ENCODE data around the gene RALGPS2. TPM values are rescaled to one million over a fixed set of nuclear protein-coding genes. Genes with fewer than 3 reads are reported as not detected.

The RALGPS2 gene
- polyA plus RNA-seq, 1 of the 3 experiments (the other 2 are of a cell fraction) = 5.1 TPM

DNA sequence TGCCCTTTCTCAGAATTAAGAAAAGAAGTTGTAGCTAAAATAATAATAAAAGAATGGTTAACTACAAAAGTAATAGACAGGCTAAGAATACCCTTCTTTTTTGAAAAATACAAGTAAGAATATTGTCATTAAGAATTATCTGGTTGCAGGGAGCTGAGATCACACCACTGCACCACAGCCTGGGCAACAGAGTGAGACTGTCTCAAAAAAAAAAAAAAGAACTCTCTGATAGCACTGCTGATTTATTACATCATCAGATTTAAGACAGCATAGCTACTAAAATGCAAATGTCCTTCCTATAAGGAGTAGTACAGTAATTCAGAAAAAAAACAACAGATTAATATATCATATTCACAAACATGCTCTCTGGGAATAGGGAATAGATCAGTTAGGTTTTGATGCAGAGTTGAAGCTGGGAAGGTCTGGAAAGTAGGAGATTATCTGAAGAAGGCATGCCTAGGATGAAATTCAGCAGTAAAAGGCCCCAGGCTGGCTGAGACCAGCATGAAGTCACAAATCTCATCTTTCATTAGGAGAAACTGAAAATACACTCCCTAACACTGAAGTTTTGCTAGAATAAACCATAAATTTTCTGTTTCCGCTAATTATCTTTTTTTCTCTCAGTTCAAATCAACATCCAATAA is 176.6 kb downstream of the RALGPS2 start:
- Histone ChIP-seq H3F3A (replicated peaks; ENCODE audit: insufficient read depth) (no peaks in the 10 kb centered on the region), H2AFZ (ENCODE audit: low read depth) (no peak overlapping the region), H3K4me2 (no peak overlapping the region), H3K4me3 (ENCODE audit: low read depth in 2 of 2, low read length in 1 of 2) (no peak overlapping the region), H3K4me1 (ENCODE audit: control insufficient read depth in 1 of 2, insufficient read depth in 2 of 2, low read depth in 1 of 2, low read length in 1 of 2) (no peaks in the 10 kb centered on the region; a peak in 1 of 4 replicates), H4K20me1 (ENCODE audit: insufficient read depth) (no peaks in the 10 kb centered on the region), H3K36me3 (replicated peaks in 1 of 2; ENCODE audit: control insufficient read depth in 1 of 2, insufficient read depth in 2 of 2, low read length in 1 of 2) (peaks cover 25 to 30% of the 10 kb centered on the region in 2 experiments), H3K27me3 (ENCODE audit: insufficient read depth) (no peaks in the 10 kb centered on the region), H3K79me2 (ENCODE audit: insufficient read depth) (no peaks in the 10 kb centered on the region), H3K9ac (no peak overlapping the region), H3K9me2 (no peaks in the 10 kb centered on the region), H3K9me3 (no peaks in the 10 kb centered on the region), H3K27ac (ENCODE audit: low read depth in 2 of 2, low read length in 1 of 2) (no peak overlapping the region)
- DNase-seq = no peak
- POLR2A ChIA-PET = no interaction called here
- CTCF ChIA-PET = interaction anchor here (0.9 to 1.6 kb wide), 4 partner anchors 8 to 370 kb away, joined by 3 to 4 read pairs (median 3); no protein-coding TSS in a partner anchor
- TF ChIP-seq, protein P1, sequence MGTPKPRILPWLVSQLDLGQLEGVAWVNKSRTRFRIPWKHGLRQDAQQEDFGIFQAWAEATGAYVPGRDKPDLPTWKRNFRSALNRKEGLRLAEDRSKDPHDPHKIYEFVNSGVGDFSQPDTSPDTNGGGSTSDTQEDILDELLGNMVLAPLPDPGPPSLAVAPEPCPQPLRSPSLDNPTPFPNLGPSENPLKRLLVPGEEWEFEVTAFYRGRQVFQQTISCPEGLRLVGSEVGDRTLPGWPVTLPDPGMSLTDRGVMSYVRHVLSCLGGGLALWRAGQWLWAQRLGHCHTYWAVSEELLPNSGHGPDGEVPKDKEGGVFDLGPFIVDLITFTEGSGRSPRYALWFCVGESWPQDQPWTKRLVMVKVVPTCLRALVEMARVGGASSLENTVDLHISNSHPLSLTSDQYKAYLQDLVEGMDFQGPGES (IDR thresholded peaks at IDR 0.05; ENCODE audit: low read depth, low read length) = no peak
- TF ChIP-seq GABPA (IDR thresholded peaks at IDR 0.05; ENCODE audit: low read depth) (no peak), FOXJ3 (CRISPR knock-in tag; IDR thresholded peaks at IDR 0.05) (no peak), JUND (IDR thresholded peaks at IDR 0.05) (no peak), POLR2AphosphoS5 (IDR thresholded peaks at IDR 0.05; ENCODE audit: low read depth, low read length) (no peak), TAF1 (IDR thresholded peaks at IDR 0.05; ENCODE audit: borderline replicate concordance, low read depth, low read length) (no peak), RCOR1 (IDR thresholded peaks at IDR 0.05; ENCODE audit: low read length) (no peak), EP300 (IDR thresholded peaks at IDR 0.05; ENCODE audit: borderline replicate concordance in 1 of 2, low read depth in 1 of 2, low read length in 1 of 2) (no peak), ELF1 (IDR thresholded peaks at IDR 0.05) (no peak), EZH2phosphoT487 (IDR thresholded peaks at IDR 0.05; ENCODE audit: borderline replicate concordance, low read depth) (no peak), MEF2A (IDR thresholded peaks at IDR 0.05; ENCODE audit: borderline replicate concordance, low read depth) (no peak), NRF1 (IDR thresholded peaks at IDR 0.05; ENCODE audit: low read depth, low read length) (no peak), FOSL2 (IDR thresholded peaks at IDR 0.05; ENCODE audit: borderline replicate concordance, low read depth) (no peak), TCF12 (IDR thresholded peaks at IDR 0.05) (no peak), SMC3 (IDR thresholded peaks at IDR 0.05; ENCODE audit: low read depth, low read length) (no peak), RXRA (IDR thresholded peaks at IDR 0.05; ENCODE audit: borderline replicate concordance, low read depth) (no peak)
- TF ChIP-seq, protein P2, sequence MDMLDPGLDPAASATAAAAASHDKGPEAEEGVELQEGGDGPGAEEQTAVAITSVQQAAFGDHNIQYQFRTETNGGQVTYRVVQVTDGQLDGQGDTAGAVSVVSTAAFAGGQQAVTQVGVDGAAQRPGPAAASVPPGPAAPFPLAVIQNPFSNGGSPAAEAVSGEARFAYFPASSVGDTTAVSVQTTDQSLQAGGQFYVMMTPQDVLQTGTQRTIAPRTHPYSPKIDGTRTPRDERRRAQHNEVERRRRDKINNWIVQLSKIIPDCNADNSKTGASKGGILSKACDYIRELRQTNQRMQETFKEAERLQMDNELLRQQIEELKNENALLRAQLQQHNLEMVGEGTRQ (IDR thresholded peaks at IDR 0.05; ENCODE audit: borderline replicate concordance, low read depth, low read length) = no peak
- WGBS (ENCODE audit: low lambda C conversion rate) = 93% methylated on average over 1 of the region's 1 CpG

DNA sequence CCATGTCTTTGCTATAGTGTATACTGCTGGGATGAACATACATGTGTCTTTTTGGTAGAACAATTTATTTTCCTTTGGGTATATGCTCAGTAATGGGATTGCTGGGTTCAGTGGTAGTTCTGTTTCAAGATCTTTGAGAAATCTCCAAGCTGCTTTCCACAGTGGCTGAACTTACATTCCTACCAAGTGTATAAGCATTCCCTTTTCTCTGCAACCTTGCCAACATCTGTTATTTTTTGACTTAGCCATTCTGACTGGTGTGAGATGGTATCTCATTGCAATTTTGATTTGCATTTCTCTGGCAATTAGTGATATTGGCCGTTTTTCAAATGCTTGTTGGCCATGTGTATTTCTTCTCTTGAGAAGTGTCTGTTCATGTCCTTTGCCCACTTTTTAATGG is 183.3 kb downstream of the RALGPS2 start:
- Histone ChIP-seq H3K4me1 (ENCODE audit: control insufficient read depth in 1 of 2, insufficient read depth in 2 of 2, low read depth in 1 of 2, low read length in 1 of 2) (no peaks in the 10 kb centered on the region), H3K9me2 (no peaks in the 10 kb centered on the region), H3K4me3 (ENCODE audit: low read depth in 2 of 2, low read length in 1 of 2) (no peak overlapping the region), H3K9ac (no peak overlapping the region), H3K79me2 (ENCODE audit: insufficient read depth) (no peaks in the 10 kb centered on the region), H3K27me3 (ENCODE audit: insufficient read depth) (no peaks in the 10 kb centered on the region), H3K36me3 (replicated peaks in 1 of 2; ENCODE audit: control insufficient read depth in 1 of 2, insufficient read depth in 2 of 2, low read length in 1 of 2) (peaks cover 11 to 35% of the 10 kb centered on the region in 2 experiments), H3K27ac (ENCODE audit: low read depth in 2 of 2, low read length in 1 of 2) (peak overlapping the region in 1 of 2 experiments; percentile 1; a peak in 1 of 4 replicates), H2AFZ (ENCODE audit: low read depth) (no peak overlapping the region), H3F3A (replicated peaks; ENCODE audit: insufficient read depth) (no peaks in the 10 kb centered on the region), H3K9me3 (no peaks in the 10 kb centered on the region), H3K4me2 (no peak overlapping the region), H4K20me1 (ENCODE audit: insufficient read depth) (no peaks in the 10 kb centered on the region)
- TF ChIP-seq NFIC (IDR thresholded peaks at IDR 0.05; ENCODE audit: borderline replicate concordance) = peak; percentile 56; the same call in 1 of the 2 replicates
- peak; percentile 55; the same call in 1 of the 2 replicates for TF ChIP-seq TCF12 (IDR thresholded peaks at IDR 0.05)
- no peak for TF ChIP-seq YY1 (IDR thresholded peaks at IDR 0.05; ENCODE audit: low read depth)
- TF ChIP-seq, protein P3, sequence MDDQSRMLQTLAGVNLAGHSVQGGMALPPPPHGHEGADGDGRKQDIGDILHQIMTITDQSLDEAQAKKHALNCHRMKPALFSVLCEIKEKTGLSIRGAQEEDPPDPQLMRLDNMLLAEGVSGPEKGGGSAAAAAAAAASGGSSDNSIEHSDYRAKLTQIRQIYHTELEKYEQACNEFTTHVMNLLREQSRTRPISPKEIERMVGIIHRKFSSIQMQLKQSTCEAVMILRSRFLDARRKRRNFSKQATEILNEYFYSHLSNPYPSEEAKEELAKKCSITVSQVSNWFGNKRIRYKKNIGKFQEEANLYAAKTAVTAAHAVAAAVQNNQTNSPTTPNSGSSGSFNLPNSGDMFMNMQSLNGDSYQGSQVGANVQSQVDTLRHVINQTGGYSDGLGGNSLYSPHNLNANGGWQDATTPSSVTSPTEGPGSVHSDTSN (IDR thresholded peaks at IDR 0.05) = 0 out of 2 replicates have a peak, but pooled peaks have one; percentile 15
- ChIA-PET CTCF (interaction anchor here (1.2 kb wide), 1 partner anchor 94 kb away, joined by 4 read pairs; no protein-coding TSS in a partner anchor), POLR2A (no interaction called here)
- 26% methylated on average over 1 of the region's 1 CpG for WGBS (ENCODE audit: low lambda C conversion rate)
- DNase-seq = no peak
